Fibroblast of lung (primary cell): Measurements from ENCODE around the gene MAPT.

Experiments
- CTCF ChIP-seq, 2 donors: IDR thresholded peaks in 1 of 2; conservative IDR thresholded peaks in 1 of 2; 1 replicate in 1 of 2; 2 replicates in 1 of 2; pipeline ENCODE4 v1.5.1; 2011 to 2012; ENCODE audit warnings: low read length in 2 of 2, control low read depth in 1 of 2, inconsistent platforms in 1 of 2, low read depth in 1 of 2, mild to moderate bottlenecking in 1 of 2
- EZH2 ChIP-seq: IDR thresholded peaks from 2 replicates; pipeline ENCODE4 v1.5.1; 2012; ENCODE audit warnings: low read length, control low read depth, mild to moderate bottlenecking; ENCODE audit errors: missing control alignments

- no peak for TF ChIP-seq CTCF (conservative IDR thresholded peaks at IDR 0.05 in 1 of 2, IDR thresholded peaks at IDR 0.05 in 1 of 2; ENCODE audit: low read depth in 1 of 2, low read length in 2 of 2)
- TF ChIP-seq EZH2 = peak; percentile 21
Observed at GRCh38 chr17:45895304-45895968, 1.1 kb downstream of the MAPT start.
